HG03575 (cell line): Measurements from ENCODE around the gene IQCB1.
A peak's percentile ranks its signal among the peaks of the same experiment; 100 is the strongest.
"Not testable (repeated sequence)": the region's sequence is repeated elsewhere in the genome, so short reads cannot be mapped to it uniquely, and the experiment has no call there.

Experiments
- ATAC-seq: cut with Tn5 transposase; IDR thresholded peaks from one replicate; pipeline ENCODE4 v1.9.1; 2021; ENCODE audit not compliant: unreplicated experiment, insufficient number of reproducible peaks, low FRiP score; ENCODE audit errors: extremely low read depth

IQCB1 gene

DNA sequence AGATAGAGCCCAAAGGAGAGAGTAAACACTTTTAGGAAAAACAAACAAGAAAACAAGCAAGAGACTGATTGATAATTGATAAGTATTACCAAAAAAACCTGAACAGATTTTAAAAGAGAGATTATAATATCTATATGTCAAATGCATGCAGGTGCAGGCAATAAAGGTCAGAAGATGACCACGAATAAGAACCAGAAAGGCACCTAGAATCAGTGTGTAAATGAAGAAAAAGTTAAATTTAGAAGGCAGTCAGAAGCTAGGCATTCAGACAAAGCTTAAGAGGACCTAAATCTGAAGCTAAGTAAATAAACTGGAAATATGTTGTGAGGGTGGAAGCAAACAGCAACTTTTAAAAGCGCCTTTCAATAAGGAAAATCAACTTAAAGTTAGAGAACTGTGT, 16.3 kb downstream of the IQCB1 start:
- no peak for ATAC-seq

DNA sequence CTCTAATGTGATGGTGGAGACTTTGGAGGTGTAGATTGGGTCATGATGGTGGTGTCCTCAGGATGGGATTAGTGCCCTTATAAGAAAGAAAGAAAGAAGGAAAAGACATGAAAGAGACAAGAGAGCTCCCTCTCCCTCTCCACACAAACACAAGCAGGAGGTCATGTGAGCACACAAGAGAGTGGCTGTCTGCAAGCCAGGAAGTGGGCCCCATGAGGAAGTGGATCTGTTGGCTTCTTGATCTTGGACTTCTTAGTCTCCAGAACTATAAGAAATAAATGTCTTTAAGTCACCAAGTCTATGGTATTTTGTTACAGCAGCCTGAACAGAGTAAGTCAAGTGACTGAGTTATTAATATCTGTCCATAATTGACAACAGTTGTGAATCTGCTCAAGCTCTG, 17.1 kb downstream of the IQCB1 start:
- no peak for ATAC-seq

DNA sequence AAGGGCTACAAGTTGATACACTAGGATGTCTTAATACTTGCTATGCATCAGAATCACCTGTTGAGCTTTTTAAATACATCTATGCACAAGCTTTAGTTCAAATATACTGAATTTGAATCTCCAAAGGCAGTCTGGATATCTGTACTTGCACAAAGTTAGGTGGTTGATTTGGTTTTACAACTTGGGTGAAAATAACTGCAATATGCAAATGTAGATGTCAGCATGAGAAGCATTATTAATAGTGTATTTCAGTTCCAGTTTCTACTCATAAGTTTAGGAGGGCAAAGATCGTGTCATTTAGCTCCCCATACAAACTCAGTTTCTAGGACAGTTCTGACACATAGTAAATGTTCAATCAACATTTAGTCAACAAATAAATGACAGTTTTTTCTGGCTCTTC, 25.6 kb downstream of the IQCB1 start:
- ATAC-seq: peak; percentile 94

DNA sequence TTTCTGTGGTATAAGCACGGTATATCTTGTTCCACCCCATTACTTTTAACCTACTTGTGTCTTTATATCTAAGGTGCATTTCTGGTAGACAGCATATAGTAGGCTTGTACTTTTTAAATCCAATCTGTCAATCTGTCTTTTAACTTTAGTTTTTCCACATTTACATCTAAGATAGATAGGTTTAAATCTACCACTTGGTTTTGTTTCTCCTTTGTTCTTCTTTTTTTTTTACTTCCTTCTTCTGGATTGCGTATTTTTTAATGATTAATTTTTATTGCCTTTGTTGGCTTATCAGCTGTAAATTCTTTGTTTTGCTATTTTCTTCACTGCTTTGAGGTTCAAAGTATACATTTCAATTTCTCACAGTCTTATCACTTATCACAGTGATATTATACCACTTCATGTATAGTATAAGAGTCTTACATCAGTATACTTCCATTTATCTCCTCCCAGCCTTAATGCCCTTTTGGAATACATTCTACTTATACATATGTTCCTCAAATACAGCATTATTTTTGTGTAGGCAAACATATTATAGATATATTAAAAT, 31.0 kb downstream of the IQCB1 start:
- no peak for ATAC-seq

DNA sequence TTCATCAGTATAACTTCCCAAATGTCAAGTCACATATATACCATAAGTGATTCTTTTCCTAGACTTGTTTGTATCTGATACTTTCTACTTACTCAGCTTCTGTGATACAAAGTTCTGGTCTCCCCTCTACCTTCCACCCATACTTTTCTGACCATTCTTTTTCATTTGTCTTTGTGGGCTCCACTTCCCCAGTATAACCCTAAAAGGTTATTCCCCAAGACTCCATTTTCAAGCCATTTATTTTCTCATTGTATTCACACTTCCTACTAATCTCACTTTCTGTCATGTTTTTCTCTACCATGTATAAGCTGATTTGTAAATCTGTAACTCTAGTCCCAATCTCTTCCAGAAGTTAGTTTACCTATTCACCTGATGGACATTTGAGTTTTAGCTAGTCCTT, 34.0 kb downstream of the IQCB1 start:
- ATAC-seq: no peak

DNA sequence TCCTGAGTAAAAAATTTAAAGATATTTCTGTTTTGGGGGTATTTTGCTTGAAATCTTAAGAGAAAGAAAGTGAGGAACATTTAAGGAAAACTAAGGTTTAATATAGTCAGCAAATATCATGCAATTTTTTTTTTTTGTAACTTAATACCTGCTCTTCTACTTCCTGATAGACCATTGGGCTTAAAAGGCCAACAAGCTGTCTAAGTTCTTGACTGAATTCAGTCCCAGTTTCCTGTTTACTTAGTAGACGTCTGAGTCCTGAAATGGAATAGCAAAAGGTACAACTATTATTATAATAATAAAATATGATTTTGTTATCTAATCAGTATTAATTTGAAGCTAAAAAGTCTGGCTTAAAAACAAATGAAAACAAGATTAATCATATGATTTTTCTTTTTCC, 37.9 kb downstream of the IQCB1 start:
- ATAC-seq: no peak

DNA sequence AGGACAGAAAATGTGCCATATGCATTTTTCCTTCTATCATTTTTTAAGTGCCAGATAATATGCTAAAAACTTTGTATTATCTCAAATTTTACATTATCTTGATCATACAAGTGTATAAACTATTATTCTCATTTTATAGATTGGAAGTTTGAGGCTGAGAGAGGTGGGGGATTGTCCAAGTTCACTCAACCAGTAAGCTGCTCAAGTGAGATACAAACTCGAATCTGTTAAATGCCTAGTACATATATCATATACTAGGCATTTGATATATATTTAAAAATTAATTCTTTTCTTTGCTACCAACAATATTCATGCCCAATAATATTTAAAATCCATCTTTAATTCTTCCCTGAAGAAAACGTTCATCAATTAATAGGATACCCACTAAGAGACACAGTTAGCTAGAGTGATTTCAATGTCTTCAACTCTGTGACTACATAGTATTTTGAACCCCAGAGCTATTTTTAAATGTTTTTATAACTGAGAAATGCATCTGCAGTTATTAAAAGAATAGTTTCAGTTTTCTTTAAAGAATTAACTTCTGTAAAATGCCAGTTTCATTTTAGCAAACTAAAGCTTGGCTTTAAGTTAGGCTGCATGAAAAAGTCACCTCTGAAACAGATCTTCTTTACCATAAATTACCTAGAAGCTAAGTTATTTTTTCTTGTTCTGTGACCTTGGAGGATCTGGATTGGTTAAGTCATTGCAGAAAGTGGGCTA, 40.4 kb downstream of the IQCB1 start:
- no peak for ATAC-seq

DNA sequence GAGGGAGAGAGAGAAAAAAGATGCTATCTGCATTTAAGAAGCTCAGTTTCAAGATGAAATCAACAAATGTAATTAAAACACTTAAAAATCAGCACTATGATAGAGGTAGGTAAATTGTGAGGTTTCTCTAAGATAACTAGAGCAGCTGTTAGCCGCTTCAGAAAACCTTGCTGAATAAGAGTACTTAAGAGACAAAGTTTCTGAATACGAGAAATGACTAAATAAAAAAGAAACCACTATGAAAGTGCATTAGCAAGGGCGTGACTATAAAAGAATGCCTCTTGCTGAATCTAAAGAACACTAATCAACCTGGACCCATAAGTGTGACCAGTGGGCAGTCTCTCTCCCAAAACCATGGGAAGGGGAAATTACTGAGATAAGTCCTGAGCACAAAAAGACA, 41.8 kb downstream of the IQCB1 start:
- no peak for ATAC-seq

DNA sequence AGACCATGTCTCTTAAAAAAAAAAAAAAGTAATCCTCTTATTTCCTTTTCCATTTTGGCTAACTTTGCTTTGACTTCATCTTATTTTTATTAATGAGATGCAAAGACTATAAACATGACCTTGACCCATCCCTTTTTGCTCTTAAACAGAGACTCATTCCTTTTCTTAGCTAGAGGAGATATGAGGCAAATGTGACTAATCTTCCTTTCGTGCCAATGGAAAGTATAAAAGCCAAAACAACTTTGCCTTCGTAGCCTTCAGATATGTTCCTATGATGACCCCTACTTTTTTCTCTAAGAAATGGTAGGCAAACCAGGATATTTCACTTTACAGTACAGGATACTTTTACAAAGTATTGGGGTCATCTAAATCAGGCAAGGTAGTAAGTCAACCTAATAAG, 48.4 kb downstream of the IQCB1 start:
- no peak for ATAC-seq

DNA sequence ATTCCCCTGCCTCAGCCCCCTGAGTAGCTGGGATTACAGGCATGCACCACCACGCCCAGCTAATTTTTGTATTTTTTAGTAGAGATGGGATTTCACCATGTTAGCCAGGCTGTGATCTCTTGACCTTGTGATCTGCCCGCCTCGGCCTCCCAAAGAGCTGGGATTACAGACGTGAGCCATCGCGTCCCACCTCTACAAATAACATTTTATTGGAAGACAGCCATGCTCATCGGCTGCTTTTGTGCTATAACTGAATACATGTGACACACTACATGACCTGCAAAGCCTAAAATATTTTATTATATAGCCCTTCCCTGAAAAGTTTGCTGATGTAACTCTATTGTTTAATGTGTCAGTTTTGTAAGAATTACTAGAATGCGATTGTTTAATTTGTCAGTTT, 52.1 kb downstream of the IQCB1 start:
- not testable (repeated sequence) for ATAC-seq

DNA sequence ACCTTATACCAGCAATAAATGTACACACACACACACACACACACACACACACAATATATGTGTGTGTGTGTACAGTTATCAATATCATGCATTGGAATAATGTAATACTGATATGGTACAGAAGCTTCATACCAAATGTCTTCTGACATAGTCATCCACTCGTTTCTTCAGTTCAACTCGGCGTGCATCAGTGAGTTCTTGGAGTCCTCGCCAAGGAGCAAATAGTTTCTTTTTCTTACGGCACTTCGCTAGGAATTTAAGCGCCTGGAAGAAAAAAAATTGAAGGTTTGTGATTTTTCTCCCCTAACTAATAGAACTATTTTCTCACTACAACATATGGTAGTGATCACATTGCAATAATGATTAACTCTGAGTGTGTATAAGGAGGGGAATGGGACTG, 53.2 kb downstream of the IQCB1 start:
- no peak for ATAC-seq

DNA sequence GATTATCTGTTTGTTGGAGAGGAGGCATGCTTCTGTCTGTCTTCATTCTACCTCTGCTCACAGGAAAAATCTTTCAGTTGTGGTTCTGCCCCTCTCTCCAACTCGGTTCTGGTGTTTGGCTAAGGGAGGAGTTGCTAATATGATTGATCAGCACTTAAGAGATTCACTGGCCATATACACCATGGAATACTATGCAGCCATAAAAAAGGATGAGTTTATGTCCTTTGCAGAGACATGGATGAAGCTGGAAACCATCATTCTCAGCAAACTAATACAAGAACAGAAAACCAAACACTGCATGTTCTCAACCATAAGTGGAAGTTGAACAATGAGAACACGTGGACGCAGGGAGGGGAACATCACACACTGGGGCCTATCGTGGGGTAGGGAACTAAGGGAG, 59.8 kb downstream of the IQCB1 start:
- not testable (repeated sequence) for ATAC-seq

DNA sequence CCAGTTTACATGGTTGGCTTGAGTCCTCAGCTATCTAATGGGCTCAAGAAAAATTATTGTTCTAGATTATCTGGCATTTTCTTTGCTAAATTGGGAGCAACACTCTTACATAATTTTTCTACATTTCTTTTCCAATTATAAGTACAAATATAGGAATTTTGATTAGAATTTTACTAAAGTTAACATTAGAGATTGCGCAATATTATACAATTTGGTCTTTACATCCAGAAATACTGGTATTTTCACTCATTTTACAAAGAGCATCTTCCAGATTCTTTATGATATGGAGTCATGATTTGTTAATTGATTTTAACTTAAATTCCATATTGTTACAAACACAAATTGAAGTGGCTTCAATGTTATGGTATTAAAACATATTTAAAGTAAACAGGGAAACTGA, 65.6 kb downstream of the IQCB1 start:
- no peak for ATAC-seq

DNA sequence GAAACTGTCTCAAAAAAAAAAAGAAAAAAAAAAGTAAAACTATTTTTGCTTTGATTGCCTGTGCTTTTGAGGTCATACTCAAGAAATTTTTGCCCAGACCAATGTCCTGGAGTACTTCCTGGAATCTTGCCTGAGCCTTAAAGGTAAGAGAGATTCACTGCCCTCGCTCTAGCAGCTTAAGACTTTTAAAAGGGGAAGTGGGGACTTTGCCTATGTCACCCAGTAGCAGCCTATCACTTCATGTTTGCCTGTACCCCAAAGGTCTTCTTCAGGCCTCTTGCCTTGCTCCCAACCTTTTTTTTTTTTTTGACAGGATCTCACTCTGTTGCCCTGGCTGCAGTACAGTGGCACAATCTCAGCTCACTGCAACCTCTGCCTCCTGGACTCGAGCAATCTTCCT, 66.4 kb downstream of the IQCB1 start:
- no peak for ATAC-seq

DNA sequence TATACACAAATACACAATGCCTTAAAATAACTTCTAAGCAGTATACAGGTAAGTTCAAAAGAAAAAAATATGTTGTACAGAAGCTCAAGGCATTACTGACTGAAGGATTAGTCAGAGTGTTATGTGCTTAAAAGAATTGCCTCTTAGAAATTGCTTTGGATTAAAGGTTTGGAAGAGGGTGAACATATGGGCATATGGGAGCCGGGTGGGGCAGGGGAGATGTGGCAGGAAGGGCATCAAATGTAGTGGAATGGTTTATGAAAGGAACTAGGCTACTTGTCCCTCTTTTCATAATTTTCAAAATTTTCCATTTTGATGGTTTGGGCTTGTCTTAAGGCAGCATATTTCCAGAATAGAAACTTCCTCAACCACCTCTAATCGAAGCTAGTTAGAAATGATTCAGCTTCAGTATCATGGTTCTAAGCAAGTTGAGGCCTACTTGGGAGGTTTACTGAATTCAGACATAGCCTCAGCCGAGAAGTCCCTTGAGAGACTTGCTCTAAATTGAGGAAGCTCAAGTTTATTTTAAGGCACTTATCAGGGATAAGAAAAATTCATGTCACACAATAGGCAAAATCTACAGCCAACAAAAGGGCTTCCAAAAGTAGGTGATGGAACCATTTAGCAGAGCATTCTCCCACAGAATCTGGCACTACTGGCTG, 75.2 kb downstream of the IQCB1 start:
- ATAC-seq: no peak

DNA sequence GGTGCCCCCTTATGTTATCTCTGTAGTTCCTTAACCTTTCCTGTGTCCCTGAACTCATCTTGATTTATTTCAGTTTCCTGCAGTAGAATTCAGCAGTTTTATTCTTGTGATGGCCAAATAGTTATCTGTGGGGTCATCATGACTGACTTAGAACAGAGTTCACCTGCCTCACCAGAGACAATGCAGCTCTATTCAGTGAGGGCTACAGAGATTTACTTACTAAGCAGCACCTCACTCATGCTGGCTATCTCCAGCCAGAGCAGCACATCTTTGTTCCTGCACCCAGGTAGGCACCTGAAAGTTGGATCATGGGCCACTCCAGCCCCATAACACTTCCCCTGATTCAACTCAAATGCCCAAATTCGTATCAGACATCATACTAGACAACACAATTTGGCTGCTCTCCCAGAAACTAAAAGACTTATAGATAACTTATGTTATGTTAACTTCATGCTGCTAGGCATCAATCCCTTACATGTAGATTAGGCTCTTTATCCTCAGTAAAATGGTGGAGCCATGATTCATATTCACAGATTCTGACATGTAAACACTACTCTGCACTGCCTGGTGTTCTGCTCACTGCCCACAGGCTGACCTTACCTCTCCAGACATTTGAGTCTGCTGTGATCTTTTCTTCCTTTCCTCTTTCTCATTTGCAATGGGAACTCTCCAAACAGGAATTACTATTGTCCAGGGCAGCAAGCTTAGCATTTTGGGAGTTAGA, 76.0 kb downstream of the IQCB1 start:
- ATAC-seq: no peak

DNA sequence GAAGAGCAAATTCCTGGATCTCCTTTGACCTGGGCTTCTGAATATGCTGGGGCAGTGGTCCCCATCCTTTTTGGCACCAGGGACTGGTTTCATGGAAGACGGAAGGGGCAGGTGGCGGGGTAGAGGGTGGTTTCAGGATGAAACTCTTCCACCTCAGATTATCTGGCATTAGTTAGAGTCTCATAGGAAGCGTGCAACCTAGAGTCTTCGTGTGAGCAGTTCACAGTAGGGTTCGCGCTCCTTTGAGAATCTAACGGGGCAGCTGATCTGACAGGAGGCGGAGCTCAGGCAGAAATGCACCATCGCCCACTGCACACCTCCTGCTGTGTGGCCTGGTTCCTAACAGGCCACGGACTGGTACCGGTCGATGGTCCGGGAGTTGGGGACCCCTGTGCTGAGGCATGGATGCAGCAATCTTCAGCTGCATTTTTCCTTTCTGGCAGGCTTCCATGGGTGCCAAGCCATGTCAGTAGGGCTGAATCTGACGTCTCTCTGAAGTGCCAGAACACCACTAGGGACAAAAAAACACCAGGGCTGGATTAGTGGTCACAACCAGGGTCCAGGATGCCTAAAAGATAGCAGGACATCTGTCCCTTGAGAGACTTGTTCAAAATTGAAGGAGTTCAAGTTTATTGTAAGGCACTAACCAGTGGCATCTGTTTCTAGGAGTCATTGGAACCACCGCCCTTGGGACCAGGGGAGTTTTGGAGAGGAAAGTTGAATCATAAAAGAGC, 76.9 kb downstream of the IQCB1 start:
- ATAC-seq: no peak

DNA sequence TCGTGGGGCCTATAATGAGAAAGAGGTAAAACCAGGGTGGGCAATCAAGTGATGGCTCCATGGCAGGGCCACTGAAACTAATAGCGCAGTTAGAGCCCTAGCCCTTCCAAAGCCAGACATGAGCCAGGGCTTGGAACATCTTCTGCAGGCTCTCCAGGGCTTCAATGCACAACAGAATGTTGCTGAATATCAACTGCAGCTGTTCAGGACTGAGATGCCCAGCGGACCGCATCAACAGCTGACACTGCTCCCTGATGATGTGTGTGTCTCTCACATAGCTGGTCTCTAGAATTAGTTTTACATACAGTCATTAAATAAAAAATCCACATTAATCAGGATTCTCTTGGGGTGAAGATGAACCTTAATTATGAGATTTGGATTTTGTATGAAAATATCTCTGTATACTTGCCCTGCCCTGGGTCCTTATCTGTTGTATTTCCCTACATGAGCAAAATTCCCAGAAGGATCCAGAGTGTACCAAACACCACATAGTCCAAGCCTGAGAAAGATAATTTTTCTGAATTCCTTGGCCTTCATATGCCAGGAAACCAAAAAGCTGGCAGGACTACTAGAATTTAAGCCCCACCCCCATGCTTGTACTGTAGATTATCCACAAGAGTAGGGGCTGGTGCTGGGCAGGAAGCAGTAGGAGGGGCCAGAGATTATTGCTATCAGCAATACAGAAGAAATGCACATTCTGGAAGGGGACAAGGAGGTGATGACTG, 77.6 kb downstream of the IQCB1 start:
- ATAC-seq: no peak

DNA sequence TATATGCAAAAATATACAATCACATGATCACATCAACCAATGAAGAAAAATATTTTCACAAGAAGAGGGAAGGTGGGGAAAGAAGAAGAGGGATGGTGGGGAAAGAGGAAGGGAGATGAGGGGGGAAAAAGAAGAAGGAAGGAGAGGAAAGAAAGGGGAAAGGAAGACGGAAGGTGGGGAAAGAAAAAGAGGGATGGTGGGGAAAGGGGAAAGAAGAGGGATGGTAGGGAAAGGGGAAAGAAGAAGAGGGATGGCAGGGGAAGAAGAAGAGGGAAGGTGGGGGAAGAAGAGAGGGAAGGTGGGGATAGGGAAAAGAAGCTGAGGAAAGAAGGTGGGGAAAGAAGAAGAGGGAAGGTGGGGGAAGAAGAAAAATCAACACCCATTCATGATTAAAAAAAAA, 82.1 kb downstream of the IQCB1 start:
- no peak for ATAC-seq
